ENCODE data around the gene ELFN2.

Gene ELFN2

DNA sequence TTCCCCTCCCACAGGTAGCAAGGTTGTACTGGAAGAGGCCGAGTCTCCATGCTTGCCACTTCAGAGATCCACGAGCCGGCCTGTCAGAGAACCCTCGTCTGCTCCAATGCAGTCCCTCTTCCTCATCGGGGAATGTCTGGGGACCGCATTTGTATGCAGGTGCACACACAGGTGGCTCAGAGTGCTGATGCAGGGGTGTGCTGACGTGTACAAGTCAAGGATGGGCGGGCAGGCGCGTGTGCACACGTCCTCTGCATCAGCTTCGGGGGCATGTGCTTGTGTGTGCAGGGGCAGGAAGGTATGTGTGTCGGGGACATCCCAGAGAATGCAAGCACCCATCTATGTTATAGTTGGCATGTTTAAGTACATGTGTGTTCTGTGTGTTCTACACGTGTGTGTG is 49.4 kb downstream of the ELFN2 start:
- Histone ChIP-seq H3K36me3 (ENCODE audit: control insufficient read depth, insufficient read depth, low read length) (no peaks in the 10 kb centered on the region), H3K4me3 (replicated peaks; ENCODE audit: low read depth, low read length) (no peak overlapping the region), H3K27me3 (replicated peaks; ENCODE audit: control insufficient read depth, insufficient read depth, low read length) (no peaks in the 10 kb centered on the region; the same call in 1 of the 2 replicates)
- TF ChIP-seq, protein P1, sequence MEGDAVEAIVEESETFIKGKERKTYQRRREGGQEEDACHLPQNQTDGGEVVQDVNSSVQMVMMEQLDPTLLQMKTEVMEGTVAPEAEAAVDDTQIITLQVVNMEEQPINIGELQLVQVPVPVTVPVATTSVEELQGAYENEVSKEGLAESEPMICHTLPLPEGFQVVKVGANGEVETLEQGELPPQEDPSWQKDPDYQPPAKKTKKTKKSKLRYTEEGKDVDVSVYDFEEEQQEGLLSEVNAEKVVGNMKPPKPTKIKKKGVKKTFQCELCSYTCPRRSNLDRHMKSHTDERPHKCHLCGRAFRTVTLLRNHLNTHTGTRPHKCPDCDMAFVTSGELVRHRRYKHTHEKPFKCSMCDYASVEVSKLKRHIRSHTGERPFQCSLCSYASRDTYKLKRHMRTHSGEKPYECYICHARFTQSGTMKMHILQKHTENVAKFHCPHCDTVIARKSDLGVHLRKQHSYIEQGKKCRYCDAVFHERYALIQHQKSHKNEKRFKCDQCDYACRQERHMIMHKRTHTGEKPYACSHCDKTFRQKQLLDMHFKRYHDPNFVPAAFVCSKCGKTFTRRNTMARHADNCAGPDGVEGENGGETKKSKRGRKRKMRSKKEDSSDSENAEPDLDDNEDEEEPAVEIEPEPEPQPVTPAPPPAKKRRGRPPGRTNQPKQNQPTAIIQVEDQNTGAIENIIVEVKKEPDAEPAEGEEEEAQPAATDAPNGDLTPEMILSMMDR (IDR thresholded peaks at IDR 0.05; ENCODE audit: insufficient read depth, low read length, poor library complexity, severe bottlenecking): no peak
- DNase-seq (ENCODE audit: extremely low read depth, insufficient read length): no peak

DNA sequence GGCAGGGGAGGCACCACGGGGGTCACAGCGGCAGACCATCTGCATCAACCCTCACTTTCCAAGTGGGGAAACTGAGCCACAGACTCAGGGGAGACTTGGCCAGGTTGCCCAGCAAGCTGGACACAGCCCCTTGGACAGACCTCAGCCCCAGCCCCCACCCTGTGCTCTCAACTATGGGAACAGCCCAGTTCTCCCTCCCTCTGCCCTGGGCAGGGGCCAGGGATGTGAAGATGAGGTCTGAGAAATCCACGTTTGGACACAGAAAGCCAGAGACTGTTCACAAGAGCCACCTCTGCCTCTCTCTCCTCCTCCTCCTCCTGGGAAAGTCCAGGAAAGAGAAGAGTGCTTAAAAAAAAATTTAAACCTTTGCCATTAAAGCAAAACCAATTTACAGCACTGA is 50.1 kb downstream of the ELFN2 start:
- Histone ChIP-seq H3K4me3 (replicated peaks; ENCODE audit: low read depth, low read length) (no peak overlapping the region), H3K36me3 (ENCODE audit: control insufficient read depth, insufficient read depth, low read length) (no peaks in the 10 kb centered on the region), H3K27me3 (replicated peaks; ENCODE audit: control insufficient read depth, insufficient read depth, low read length) (no peaks in the 10 kb centered on the region; the same call in 1 of the 2 replicates)
- no peak for DNase-seq (ENCODE audit: extremely low read depth, insufficient read length)
- TF ChIP-seq, protein P1 (IDR thresholded peaks at IDR 0.05; ENCODE audit: insufficient read depth, low read length, poor library complexity, severe bottlenecking): no peak

DNA sequence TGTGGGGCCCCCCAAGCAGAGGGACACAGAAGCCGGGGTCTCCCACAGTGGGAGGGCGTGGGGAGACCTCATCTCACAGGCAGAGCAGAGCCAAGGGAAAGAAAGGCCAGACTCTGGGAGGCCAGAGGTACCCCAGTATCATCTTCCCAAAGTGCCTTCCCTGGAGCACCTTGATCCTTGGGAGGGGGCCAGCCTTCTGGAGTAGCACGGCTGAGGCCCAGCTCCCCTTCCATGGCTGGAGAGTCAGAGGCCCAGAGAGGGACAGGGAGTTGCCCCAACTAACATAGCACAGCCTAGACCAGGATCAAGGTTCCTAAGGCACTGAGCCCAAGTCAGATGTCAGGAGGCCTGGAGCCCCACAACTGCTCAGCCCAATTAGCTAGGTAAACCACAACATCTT is 50.6 kb downstream of the ELFN2 start:
- Histone ChIP-seq H3K27me3 (replicated peaks; ENCODE audit: control insufficient read depth, insufficient read depth, low read length) (no peaks in the 10 kb centered on the region; the same call in 1 of the 2 replicates), H3K36me3 (ENCODE audit: control insufficient read depth, insufficient read depth, low read length) (no peaks in the 10 kb centered on the region), H3K4me3 (replicated peaks; ENCODE audit: low read depth, low read length) (no peak overlapping the region)
- TF ChIP-seq, protein P1 (IDR thresholded peaks at IDR 0.05; ENCODE audit: insufficient read depth, low read length, poor library complexity, severe bottlenecking): no peak
- no peak for DNase-seq (ENCODE audit: extremely low read depth, insufficient read length)

DNA sequence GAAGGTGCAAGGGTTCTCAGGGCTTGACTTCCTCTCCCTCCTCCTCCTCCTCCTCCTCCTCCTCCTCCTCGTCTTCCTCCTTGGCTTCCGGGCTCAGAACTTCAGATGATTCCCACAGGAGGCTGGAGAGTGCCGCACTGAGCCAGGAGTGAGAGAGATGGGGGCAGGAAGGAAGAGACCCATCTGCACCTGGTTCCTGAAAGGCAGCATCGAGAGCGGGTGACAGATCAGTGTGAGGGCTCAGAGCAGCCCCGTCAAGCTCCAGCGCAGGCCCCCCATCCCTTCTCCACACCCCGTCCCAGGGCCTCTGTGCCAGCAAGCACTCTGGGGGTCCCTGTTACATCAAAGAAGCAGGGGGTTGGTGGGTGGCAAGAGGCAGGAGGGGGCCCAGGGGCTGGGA is 51.5 kb downstream of the ELFN2 start:
- no peak for DNase-seq (ENCODE audit: extremely low read depth, insufficient read length)
- no peak overlapping the region for H3K4me3 ChIP-seq (replicated peaks; ENCODE audit: low read depth, low read length)
- TF ChIP-seq, protein P1 (IDR thresholded peaks at IDR 0.05; ENCODE audit: insufficient read depth, low read length, poor library complexity, severe bottlenecking): no peak
- no peaks in the 10 kb centered on the region; the same call in 1 of the 2 replicates for H3K27me3 ChIP-seq (replicated peaks; ENCODE audit: control insufficient read depth, insufficient read depth, low read length)
- H3K36me3 ChIP-seq (ENCODE audit: control insufficient read depth, insufficient read depth, low read length): no peaks in the 10 kb centered on the region

DNA sequence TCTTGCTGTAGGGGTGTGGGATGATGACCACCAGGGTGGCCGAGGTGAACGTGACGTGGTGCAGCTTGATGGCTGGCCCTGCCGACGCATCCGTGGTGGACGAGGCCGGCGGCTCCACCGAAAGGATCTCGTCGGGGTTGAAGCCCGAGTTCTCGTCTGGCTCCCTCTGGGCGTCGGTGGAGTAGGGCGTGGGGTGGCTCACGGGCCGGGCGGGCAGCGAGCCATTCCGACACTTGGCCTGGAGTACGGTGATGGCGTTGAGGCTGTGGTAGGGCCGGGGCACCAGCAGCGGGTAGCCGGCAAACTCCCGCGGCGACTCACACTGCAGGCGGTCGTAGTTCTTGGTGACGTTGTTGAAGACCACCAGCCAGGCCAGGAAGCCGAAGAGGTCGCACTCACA is 52.7 kb downstream of the ELFN2 start:
- no peaks in the 10 kb centered on the region; the same call in 1 of the 2 replicates for H3K27me3 ChIP-seq (replicated peaks; ENCODE audit: control insufficient read depth, insufficient read depth, low read length)
- DNase-seq (ENCODE audit: extremely low read depth, insufficient read length): no peak
- H3K36me3 ChIP-seq (ENCODE audit: control insufficient read depth, insufficient read depth, low read length): no peaks in the 10 kb centered on the region
- TF ChIP-seq, protein P1 (IDR thresholded peaks at IDR 0.05; ENCODE audit: insufficient read depth, low read length, poor library complexity, severe bottlenecking): no peak
- no peak overlapping the region for H3K4me3 ChIP-seq (replicated peaks; ENCODE audit: low read depth, low read length)

DNA sequence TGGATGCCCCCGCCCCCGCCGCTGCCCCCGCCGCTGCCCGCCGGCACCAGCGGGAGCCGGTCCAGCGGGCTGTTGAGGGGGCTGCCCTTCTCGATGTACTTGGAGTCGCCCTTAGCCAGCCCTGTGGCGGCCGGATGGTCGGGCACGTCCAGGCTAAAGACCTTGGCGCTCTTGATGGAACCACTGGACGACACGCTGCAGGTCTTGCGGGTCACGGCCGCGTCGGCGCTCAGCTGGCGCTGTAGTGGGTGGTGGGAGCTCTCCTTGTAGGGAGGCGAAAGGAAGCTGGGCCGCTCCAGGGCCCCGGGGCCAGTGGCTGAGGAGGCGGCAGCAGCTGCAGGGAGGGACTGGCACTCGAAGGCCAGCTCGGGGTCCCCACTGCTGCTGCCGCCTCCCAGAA is 53.8 kb downstream of the ELFN2 start:
- TF ChIP-seq, protein P1 (IDR thresholded peaks at IDR 0.05; ENCODE audit: insufficient read depth, low read length, poor library complexity, severe bottlenecking): no peak
- H3K27me3 ChIP-seq (replicated peaks; ENCODE audit: control insufficient read depth, insufficient read depth, low read length): no peaks in the 10 kb centered on the region; the same call in 1 of the 2 replicates
- no peak for DNase-seq (ENCODE audit: extremely low read depth, insufficient read length)
- no peaks in the 10 kb centered on the region for H3K36me3 ChIP-seq (ENCODE audit: control insufficient read depth, insufficient read depth, low read length)
- H3K4me3 ChIP-seq (replicated peaks; ENCODE audit: low read depth, low read length): no peak overlapping the region

All from GM06990 (cell line).